Fibroblast of peridontal ligament (primary cell): ENCODE results near the gene SLC7A7.
A peak's percentile ranks its signal among the peaks of the same experiment; 100 is the strongest.
"Not testable (repeated sequence)": the region's sequence is repeated elsewhere in the genome, so short reads cannot be mapped to it uniquely, and the experiment has no call there.

Source experiments
- DNase-seq: peaks from one replicate; pipeline ENCODE4 v3.0.0-alpha.2; 2010; ENCODE audit errors: extremely low read depth

The SLC7A7 gene

DNA sequence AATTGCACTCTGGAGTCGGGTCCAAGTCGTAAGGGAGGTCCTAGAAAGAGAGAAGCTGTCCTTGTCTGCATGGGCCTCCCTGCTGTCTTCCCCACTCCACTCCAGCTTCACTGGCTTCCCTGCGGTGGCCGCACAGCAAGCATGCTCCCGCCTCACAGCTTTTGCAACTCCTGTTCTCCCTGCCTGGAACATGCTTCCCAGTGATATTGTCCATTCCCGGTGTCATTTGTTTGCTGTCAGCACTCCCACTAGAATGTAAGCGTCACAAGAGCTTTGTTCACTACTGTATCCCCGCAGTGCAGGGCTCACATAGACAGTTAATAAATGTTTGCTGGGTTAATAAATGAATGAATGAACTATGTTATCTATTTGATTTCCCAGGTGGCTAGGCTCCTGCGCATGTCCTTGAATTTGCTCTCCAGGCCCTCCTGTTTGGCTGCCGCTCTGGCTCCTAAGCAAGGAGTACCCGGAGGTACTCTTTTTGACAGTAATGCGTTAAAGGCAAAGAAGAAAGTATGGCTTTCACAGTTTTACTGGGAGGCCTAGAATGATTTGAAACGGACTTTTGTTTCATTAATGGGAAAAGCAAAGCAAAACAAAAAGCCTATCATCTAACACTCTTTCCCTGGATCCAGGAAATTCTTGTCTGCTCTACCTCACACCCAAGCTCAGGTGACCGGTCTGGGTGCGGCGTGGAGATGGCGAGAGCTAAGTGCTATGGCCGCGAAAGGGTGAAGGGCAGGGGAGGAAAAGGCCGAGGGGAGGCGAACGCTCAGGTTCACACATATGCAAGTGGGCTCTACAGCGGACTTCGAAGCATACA lies 6.2 kb upstream of the SLC7A7 start:
- no peak for DNase-seq

DNA sequence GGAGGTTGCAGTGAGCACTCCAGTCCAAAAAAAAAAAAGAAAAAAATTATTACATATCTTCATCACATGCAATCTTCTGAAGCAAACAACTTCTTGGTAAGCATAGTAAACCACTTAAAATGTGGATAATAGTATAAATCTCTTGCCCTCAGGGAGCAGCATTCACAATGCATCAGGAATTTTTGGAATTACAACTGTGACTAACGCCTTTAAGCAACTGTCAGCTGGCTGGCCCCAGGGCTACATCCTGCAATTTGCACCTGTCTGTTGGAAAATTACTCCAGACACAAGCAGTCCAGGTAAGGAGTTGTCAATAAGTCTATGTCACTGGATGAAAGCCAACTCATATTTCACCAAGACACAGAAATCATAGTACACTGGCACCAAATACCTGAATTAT lies 5.5 kb upstream of the SLC7A7 start:
- no peak for DNase-seq

DNA sequence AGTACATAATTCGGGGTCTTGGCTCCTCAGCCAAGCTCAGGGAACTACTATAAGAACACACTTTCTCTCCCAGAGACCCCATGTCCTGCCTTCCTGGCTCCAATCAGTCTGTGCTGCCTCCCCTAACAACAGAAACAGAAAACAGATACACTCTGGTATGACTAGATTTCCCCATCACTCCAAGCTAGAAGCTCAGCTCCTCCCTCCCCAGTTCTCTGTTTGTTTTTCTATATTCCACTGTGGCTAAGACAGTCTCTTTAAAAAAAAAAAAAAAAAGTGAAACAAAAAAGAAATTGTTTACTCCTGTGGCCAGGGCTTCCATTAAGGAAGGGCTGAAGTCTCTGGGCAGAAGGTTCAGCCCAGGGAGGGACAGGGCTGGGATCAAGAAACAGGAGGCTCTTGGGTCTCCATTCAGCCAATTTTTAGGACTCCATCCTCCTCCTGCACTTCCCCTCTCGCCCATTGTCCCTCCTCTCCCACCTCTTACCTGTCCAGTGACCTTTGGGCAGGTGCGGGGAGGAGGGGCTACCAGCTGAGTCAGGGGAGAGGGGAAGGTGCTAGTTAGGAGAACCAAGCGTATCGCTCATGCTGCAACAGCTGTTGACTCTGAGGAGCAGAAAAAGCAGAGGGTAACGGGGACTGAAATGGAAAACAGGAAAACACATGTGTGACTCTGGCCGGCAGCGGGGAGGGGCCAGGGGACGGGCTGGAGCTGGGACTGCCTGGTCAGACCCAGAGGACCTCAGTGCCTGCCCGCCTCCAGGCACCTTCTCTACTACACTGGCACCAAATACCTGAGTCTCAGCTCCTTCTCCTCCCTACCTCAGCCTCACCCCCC lies 4.1 kb upstream of the SLC7A7 start:
- DNase-seq: peak; percentile 94

DNA sequence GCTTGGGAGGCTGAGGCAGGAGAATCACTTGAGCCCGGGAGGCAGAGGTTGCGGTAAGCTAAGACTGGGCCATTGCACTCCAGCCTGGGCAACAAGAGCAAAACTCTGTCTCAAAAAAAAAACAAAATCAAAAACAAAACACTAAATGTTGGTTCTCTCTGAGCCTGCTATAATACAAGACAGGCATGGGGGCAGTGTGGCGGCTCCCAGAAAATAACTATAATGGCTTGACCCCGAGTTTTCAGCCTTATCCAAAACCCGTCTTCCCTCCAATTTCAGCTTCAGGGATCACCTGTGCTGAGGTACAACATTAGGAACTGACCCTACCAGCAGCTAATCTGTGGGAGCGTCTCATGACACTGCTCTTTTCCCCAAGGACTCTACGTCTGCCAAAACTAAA lies 862 bp downstream of the SLC7A7 start:
- no peak for DNase-seq

DNA sequence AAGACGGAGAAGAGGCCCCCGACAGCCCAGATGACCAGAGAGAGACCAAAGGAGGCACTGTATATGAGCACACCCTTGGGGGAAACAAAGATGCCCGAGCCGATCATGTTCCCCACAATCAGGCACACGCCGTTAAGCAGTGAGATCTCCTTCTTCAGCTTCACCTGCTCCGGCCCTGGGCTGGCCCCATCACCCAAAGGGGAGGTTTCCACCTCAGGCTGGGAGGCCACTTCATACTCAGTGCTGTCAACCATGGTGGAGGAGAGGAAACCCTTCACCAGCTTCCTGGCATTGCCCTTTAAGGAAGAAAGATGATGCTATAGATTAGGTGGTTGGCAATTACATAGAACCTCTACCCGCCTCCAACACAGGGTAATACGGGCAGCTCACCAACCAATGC lies 2.1 kb downstream of the SLC7A7 start:
- DNase-seq: no peak

DNA sequence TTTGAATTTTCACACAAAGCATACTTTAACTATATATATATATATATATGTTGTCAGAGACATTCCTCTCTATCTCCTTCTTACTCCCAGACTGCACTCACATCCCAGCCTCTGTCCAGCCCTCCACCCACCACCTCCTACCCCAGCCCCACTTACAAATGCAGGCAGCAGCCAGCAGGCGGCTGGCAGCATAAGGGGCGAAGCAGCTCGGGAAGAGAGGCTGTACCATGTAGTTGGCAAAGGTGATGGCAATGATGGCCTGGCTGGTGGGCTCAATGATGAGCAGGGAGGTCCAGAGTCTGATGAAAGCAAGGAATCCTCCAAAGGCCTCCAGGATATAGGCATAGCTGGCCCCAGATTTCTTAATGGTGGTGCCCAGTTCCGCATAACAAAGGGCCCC lies 2.5 kb downstream of the SLC7A7 start:
- DNase-seq: no peak

DNA sequence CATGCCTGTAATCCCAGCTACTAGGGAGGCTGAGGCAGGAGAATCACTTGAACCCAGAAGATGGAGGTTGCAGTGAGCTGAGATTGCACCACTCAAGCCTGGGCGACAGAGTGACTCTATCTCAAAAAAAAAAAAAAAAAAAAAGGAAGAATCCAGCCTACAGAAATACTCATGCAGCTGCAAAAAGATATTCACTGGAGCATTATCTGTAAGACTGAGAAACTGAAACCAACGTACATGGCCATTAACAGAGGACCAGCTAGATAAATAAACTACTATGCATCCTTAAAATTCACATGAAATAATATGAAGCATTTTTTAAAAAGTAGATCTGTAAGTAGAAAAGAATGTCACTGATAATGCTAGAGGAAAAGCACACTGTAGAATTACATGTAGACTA lies 3.5 kb downstream of the SLC7A7 start:
- no peak for DNase-seq

DNA sequence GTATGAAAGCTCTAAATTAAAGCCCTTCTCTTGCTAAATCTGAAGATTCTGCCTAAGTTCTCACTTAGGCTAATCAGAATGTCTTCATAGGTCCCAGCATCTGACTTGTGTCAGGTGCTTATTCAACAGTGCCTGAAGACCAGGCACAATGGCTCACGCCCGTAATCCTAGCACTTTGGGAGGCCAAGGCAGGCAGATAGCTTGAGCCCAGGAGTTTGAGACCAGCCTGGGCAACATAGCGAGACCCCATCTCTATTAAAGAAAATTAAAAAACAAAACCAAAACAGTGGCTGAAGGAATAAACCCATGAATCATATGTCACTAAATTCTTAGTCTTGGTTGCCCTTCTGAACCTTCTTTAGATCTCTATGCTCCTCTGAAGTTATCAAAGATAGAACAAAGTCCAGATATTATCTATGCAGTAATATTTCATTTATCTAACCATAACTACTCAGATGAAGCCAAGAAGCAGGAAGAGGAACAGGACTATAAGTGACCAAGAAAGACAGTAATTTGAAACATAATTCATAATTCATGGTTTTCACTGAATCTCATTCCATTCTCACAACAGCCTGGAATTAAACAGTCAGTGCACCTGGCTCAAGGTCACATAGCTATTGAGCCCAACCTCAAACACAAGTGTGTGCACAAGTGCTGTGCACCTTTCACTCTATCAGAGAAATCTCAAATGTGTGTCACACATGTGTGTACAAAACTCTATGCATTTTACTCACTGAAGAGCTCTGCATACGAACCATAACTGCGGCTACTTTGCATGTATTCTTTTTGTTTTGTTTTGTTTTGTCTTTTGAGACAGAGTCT lies 6.6 kb downstream of the SLC7A7 start:
- no peak for DNase-seq

DNA sequence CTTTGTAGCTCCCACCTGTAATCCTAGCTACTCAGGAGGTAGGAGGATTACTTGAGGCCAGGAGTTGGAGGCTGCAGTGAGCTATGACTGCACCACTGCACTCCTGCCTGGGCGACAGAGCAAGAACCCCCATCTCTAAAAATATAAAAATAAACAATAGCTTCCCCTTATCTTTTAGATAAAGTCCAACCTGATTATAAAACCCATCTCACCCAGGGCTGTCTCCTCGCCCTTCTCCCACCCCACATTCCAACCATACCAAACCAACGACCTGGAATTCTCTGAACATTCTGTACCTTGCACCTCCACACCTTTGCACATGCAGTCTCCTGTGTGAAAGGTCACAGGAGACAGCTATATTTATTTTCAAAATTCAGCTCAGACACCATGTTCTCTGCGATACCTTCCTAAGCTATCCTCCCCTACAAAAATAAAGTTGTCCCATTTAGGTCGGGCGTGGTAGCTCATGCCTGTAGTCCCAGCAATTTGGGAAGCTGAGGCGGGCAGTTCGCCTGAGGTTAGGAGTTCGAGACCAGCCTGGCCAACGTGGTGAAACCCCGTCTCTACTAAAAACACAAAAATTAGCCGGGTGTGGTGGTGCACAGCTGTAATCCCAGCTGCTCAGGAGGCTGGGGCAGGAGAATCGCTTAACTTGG lies 7.7 kb downstream of the SLC7A7 start:
- no peak for DNase-seq

DNA sequence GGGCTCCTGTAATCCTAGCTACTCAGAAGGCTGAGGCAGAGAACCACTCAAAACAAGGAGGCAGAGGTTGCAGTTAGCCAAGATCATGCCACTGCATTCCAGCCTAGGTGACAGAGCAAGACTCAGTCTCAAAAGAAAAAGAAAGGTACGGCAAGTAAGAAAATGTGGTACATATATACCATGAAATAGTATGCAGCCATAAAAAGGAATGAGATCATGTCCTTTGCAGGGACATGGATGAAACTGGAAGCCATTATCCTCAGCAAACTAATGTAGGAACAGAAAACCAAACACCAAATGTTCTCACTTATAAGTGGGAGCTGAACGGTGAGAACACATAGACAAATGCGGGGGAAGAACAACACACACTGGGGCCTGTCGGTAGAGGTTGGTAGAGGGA lies 10.0 kb downstream of the SLC7A7 start:
- not testable (repeated sequence) for DNase-seq

DNA sequence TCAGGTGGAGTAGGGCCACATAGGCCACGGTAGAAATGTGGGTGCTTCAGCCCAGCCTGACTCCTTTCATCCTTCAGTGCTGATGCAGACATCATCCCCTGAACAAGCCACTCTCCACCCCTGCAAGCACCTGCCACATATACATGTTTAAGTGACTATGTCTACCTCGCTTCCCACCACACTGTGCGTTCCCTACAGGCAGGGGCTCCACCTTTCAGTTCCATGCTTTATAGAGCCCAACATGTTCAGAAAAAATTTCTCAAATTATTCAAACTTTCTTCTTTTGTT lies 11.6 kb downstream of the SLC7A7 start:
- DNase-seq: no peak

DNA sequence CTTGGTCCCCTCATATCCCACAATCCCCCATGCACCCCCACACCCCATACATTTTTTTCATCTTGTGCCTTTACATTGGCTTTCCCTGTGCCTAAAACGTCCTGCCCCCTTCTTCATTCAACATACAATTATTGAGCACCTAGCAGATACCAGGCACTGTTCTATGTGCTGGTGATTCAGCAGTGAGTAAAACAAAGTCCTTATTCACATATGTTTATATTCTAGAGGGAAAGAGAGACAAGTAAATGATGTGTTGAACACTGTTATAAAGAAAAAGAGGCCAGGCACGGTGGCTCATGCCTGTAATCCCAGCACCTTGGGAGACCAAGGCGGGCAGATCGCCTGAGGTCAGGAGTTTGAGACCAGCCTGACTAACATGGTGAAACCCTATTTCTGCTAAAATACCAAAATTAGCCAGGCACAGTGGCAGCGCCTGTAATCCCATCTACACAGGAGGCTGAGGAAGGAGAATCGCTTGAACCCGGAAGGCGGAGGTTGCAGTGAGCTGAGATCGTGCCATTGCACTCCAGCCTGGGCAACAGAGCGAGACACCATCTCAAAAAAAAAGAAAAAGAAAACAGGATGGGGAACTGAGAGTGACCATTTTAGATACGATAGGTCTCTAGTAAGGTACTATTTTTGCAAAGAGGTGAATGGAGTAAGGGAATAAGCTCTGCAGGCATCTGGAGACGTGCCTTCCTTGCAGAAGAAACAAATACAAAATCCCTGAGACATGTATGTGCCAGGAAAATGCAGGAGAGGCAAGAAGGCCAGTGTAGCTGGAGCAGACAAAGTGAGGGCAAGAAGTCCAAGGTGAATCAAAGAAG lies 12.2 kb downstream of the SLC7A7 start:
- DNase-seq: no peak

DNA sequence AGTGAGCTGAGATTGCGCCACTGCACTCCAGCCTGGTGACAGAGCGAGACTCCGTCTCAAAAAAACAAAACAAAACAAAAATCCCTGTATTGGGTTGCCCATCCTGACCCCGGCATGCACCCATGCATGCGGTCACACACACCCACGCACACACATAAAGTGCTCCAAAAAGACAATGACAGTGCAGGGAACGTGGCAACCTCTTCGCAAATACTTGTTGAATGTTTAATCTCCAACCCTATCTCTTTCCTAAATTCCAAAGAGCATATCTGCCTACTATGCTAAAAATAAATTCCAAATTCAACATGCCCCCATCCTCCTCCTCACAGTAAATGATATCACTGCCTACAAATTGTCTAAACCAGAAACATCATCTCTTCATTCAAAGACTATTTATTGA lies 13.5 kb downstream of the SLC7A7 start:
- no peak for DNase-seq

DNA sequence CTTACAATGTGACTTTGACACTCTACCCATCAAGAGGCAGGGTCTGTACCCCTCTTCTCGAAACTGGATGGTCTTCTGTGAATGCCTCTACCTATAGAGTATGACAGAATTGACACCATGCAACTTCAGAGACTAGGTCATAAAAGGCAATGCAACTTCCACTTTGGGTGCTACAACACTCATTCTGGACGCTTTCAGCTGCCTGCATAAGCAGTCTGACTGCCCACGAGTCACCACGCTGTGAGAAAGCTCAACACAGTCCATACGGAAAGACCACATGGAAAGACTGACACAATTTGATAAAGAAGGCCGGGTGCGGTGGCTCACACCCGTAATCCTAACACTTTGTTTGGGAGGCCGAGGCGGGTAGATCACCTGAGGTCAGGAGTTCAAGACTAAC lies 14.9 kb downstream of the SLC7A7 start:
- no peak for DNase-seq

DNA sequence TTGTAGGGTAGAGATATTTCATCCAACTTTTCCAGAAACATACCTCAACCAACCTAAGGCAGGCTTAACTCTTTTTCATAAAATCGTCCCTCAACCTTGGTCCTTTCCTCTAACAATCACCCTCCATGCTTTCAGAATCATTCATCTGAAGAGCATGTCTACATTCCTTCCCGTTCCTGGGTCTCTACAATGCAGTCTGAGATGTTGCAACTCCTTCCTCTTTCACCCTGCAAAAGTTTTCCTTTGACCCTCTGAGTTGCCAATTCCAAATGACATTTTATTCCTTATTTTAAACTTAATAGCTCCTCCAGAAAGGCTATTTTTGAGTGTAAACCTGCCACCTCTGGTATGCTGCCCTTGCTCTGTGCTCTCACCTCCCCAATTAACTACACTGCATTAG lies 16.7 kb downstream of the SLC7A7 start:
- no peak for DNase-seq

DNA sequence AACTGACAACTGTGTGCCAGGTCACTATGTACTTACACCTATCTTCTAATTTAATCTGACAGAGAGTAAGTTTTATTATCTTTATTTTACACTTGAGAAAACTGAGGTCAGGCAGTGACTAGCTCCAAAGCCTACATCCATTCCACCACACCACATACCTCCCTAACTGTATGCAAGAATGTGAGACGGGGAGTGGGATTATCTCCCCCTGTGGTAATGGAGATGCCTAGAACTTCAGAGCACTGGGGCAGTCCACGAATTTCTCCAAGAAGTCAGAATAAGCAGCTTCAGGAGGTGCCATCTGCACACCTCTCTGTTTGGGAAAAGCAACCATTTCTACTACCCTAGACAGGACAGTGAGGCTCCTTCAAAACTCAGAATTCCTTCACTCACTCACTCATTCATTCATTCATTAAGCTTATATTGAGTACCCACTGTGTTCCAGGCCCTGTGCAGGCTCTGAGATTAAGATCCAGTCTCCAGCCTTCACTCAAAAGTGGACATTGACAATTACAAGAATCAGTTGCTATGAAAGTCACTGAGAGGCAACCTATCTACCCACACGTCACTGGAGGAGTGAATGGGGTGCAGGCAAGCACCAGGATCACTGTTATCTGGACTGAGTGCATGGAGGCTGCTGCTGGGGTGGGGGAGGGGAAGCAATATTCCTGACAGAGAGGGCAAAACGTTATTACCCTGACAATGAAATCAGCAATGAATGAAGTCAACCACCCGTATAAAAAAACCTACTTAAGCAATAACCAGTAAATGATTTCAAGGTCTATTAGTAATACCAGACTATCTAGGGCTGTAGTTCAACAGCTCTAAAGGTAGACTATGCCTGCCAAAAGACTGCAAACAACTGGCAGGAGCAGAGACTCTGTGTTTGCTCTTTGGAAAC lies 18.0 kb downstream of the SLC7A7 start:
- DNase-seq: no peak

DNA sequence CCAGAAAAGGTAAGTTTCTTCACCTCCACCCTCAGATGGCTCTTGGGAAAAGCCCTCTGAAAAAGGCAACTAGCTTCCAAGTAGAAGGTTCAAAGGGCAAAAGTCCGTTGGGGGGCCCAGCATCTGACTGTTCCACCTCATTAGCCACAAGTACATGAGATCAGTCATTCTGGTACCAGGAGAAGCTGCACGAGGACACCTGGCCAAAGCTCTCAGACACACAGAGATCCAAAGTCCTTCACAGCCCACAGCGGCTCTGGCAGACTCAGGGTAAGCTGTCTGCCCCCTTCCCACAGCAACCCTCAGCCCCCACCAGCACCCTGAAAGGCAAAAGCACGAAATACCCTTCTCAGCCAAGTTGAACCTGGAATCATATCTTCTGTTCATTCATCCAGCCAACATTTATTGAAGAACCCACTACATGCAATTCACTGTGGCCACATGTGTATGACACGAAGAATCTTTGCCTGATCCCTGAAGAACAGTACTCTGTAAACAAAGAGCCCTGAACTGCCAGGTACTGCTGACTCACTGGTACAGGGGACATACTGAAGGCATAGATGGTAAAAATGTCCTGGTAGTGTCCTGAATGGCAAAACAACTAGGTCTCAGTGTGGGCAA lies 19.0 kb downstream of the SLC7A7 start:
- DNase-seq: no peak

DNA sequence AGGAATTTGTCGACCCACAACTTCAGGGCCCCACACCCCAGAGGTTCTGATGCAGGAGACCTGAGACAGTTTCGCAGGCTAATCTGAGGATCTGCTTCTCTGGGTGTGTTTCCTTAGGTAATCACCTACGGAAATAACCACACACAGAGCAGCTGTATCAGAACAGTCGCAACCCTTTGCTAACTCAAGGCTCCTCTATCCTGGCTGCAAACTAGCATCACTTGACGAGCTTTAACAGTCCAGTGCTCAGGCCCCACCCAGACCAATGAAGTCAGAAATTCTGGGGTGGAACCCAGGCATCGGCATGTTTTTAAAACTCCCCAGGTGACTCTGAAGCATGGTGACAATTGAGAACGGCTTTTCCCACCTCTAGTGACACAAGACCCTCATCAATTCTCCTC lies 20.7 kb downstream of the SLC7A7 start:
- no peak for DNase-seq

DNA sequence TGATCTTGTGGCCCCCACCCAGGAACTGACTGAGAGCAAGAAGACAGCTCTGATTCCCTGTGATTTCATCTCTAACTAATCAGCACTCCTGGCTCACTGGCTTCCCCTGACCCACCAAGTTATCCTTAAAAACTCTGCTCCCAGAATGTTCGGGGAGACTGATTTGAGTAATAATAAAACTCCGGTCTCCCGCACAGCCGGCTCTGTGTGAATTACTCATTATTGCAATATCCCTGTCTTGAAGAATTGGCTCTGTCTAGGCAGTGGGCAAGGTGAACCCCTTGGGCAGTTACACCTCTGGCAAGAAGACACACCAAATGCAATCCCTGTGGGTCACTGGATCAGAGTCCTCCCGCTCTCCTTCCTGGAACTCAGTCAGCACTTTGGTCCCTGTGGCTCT lies 21.3 kb downstream of the SLC7A7 start:
- no peak for DNase-seq

DNA sequence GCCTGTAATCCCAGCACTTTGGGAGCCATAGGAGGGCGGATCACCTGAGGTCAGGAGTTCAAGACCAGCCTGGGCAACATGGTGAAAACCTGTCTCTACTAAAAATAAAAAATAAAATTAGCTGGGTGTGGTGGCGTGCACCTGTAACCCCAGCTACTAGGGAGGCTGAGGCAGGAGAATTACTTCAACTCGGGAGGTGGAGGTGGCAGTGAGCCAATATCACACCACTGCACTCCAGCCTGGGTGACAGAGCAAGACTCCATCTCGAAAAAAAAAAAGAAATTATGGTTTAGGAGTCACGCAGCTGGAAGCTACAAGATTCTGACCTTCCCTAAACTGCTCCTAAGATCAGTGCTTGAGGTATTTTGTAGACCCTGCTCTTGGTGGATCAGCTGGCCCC lies 21.7 kb downstream of the SLC7A7 start:
- not testable (repeated sequence) for DNase-seq
